HepG2 (cell line): ENCODE results near the gene SELENOS. TPM values are rescaled to one million over a fixed set of nuclear protein-coding genes. Genes with fewer than 3 reads are reported as not detected.

Source experiments
- ATAC-seq: fragments of 200-7000 bp; cut with Tn5 transposase; 3 replicates; pipeline ENCODE4 v1.9.1; 2020; ENCODE audit warnings: mild to moderate bottlenecking, moderate library complexity
- BruUV-seq: library from RNA; stranded (reverse); fragments of 400-500 nt; replicated peaks from 2 replicates; lab custom pipeline; 2021; lab: Mats Ljungman, UMichigan
- CTCF ChIA-PET: fragments of 300-600 bp; formaldehyde crosslinking; extraction: SDS; loops from one replicate; lab custom pipeline; 2021; ENCODE audit warnings: low total read pairs, inconsistent platforms, low intra/inter-chr PET ratio; lab: Yijun Ruan, JAX
- POLR2A ChIA-PET: fragments of 350-600 bp; sonication (Branson Sonifier 250); formaldehyde crosslinking; loops from one replicate; lab custom pipeline; 2020; ENCODE audit warnings: antibody characterized with exemption, inconsistent platforms; lab: Yijun Ruan, JAX
- DNase-seq: peaks from one replicate; pipeline ENCODE4 v3.0.0-alpha.2; 2015; ENCODE audit warnings: low spot score
- FAIRE-seq: peaks from 3 replicates; lab custom pipeline; 2011; peaks lifted over from hg19 to GRCh38; lab: Jason Lieb, UNC
- H2AFZ ChIP-seq: one replicate; pipeline ENCODE4 v1.6.1; 2011; ENCODE audit warnings: low read length, inconsistent platforms
- H3K27ac ChIP-seq: fragments of 300-600 bp; 3 replicates; pipeline ENCODE4 v1.8.0; 2011; ENCODE audit warnings: mixed run types, mild to moderate bottlenecking, mixed read lengths, low read length, inconsistent platforms; ENCODE audit not compliant: insufficient read depth; ENCODE audit errors: extremely low read length
- H3K27me3 ChIP-seq, 2 experiments: fragments of 200-600 bp in 1 of 2; 2 replicates in 1 of 2; 3 replicates in 1 of 2; pipeline versions ENCODE4 v1.6.0 to v1.8.0; 2011; ENCODE audit warnings: low read length in 2 of 2, mild to moderate bottlenecking in 2 of 2, moderate library complexity in 2 of 2, inconsistent platforms in 1 of 2; ENCODE audit not compliant: insufficient read depth in 2 of 2, control insufficient read depth in 1 of 2
- H3K36me3 ChIP-seq, 2 experiments: fragments of 200-600 bp in 1 of 2; replicated peaks in 1 of 2; 2 replicates in 1 of 2; 3 replicates in 1 of 2; pipeline versions ENCODE4 v1.5.1 to v1.8.0; 2011; ENCODE audit warnings: low read length in 2 of 2, inconsistent platforms in 1 of 2; ENCODE audit not compliant: insufficient read depth in 2 of 2, control insufficient read depth in 1 of 2
- H3K4me1 ChIP-seq: 2 replicates; pipeline ENCODE4 v1.5.1; 2012; ENCODE audit warnings: low read length, inconsistent platforms; ENCODE audit not compliant: insufficient read depth
- H3K4me2 ChIP-seq: 2 replicates; pipeline ENCODE4 v1.6.0; 2011; ENCODE audit warnings: low read depth, low read length, inconsistent platforms
- H3K4me3 ChIP-seq, 3 experiments: fragments of 200-600 bp in 1 of 3; sonication (generic), shearing (Covaris generic) in 1 of 3; replicated peaks in 1 of 3; 2 replicates each; pipeline ENCODE4 v1.5.1; 2011 to 2016; ENCODE audit warnings: low read length in 3 of 3, inconsistent platforms in 2 of 3, low read depth in 2 of 3, mild to moderate bottlenecking in 2 of 3, control low read depth in 1 of 3, mixed read lengths in 1 of 3; ENCODE audit not compliant: insufficient read depth in 1 of 3
- H3K79me2 ChIP-seq: one replicate; pipeline ENCODE4 v1.6.1; 2011; ENCODE audit warnings: low read length, inconsistent platforms; ENCODE audit not compliant: insufficient read depth
- H3K9ac ChIP-seq: 2 replicates; pipeline ENCODE4 v1.6.0; 2011; ENCODE audit warnings: mild to moderate bottlenecking, low read depth, low read length, inconsistent platforms; ENCODE audit not compliant: insufficient read depth
- H3K9me3 ChIP-seq: 2 replicates; pipeline ENCODE4 v1.5.1; 2012; ENCODE audit warnings: mild to moderate bottlenecking, low read length
- H4K20me1 ChIP-seq: 2 replicates; pipeline ENCODE4 v1.6.0; 2011; ENCODE audit warnings: inconsistent platforms, mild to moderate bottlenecking, low read length, moderate library complexity; ENCODE audit not compliant: insufficient read depth
- HNRNPH1 ChIP-seq: fragments of 200-400 bp; formaldehyde crosslinking; optimal IDR thresholded peaks from 2 replicates; pipeline ENCODE3; 2017; ENCODE audit warnings: mild to moderate bottlenecking, low read depth, low read length
- NFIC ChIP-seq: IDR thresholded peaks from 2 replicates; pipeline ENCODE4 v1.6.1; 2012; ENCODE audit warnings: mild to moderate bottlenecking, low read length, inconsistent platforms
- PLRG1 ChIP-seq: fragments of 450-650 bp; conservative IDR thresholded peaks from 2 replicates; pipeline ENCODE4 v1.6.1; 2016
- RAD21 ChIP-seq: fragments of 450-650 bp; formaldehyde crosslinking; IDR thresholded peaks from 2 replicates; pipeline ENCODE4 v1.5.0; 2020; ENCODE audit warnings: mild to moderate bottlenecking
- SOX5 ChIP-seq: IDR thresholded peaks from 2 replicates; pipeline ENCODE4 v1.6.1; 2016; ENCODE audit warnings: borderline replicate concordance
- YEATS2 ChIP-seq: sonication (generic); formaldehyde crosslinking; IDR thresholded peaks from 2 replicates; pipeline ENCODE4 v1.4.0; 2020; ENCODE audit warnings: missing genetic modification reagents, borderline replicate concordance
- ZNF232 ChIP-seq: sonication (generic); formaldehyde crosslinking; IDR thresholded peaks from 2 replicates; pipeline ENCODE4 v1.4.0; 2020; ENCODE audit warnings: missing genetic modification reagents, borderline replicate concordance
- ZNF317 ChIP-seq: sonication (generic); formaldehyde crosslinking; IDR thresholded peaks from 2 replicates; pipeline ENCODE4 v1.5.0; 2020; ENCODE audit warnings: mild to moderate bottlenecking, missing genetic modification reagents
- ZNF878 ChIP-seq: sonication (generic); formaldehyde crosslinking; IDR thresholded peaks from 2 replicates; pipeline ENCODE4 v1.8.1; 2023; ENCODE audit warnings: mild to moderate bottlenecking, missing genetic modification reagents, moderate library complexity
- WGBS: methylation state at CpG from one replicate; pipeline ENCODE4 v1.1.6; 2017; ENCODE audit warnings: low lambda C conversion rate; 5-methylcytosine and 5-hydroxymethylcytosine counted together
- in situ Hi-C: cut with HindIII; loops from 2 replicates; pipeline ENCODE4 v1.10.0; 2017; ENCODE audit warnings: low pct_unique_long_range_greater_than_20kb; ENCODE audit not compliant: extremely low pct_ligation_motif_present
- intact Hi-C: fragments of 100-400 bp; cut with micrococcal nuclease; formaldehyde crosslinking; loops from one replicate; pipeline ENCODE4 v1.10.0; 2022; ENCODE audit not compliant: unreplicated experiment
- polyA plus RNA-seq, 8 experiments: library from polyadenylated mRNA; depleted of rRNA in 3 of 8; stranded (reverse) in 7 of 8; unstranded in 1 of 8; fragments of >200 nt; fragmentation: Illumina TruSeq in 4 of 8; extraction: Trizol in 4 of 8; gene quantifications; 2 replicates each; pipeline versions ENCODE4 v1.2.1 to v1.2.3, GENCODE V29; 2011 to 2016; ENCODE audit warnings: low read depth in 4 of 8, missing spikeins in 1 of 8, mixed read lengths in 1 of 8; ENCODE audit not compliant: insufficient read depth in 1 of 8
- total RNA-seq, 5 experiments: library from RNA; depleted of rRNA; stranded (reverse); fragments of >200 nt; fragmentation: Illumina TruSeq; extraction: Trizol; gene quantifications; 2 replicates each; pipeline ENCODE4 v1.2.3, GENCODE V29; 2016; ENCODE audit warnings: low read depth in 1 of 5
- TF ChIP-seq, protein P1 (sequence below): fragments of 450-650 bp; IDR thresholded peaks from 2 replicates; pipeline ENCODE4 v1.6.1; 2016

Gene SELENOS
- total and polyA plus RNA-seq, 2 of the 13 experiments (the other 11 are each of a cell fraction or from before 2014, with no cell fraction given): 63.0 to 66.1 TPM

DNA sequence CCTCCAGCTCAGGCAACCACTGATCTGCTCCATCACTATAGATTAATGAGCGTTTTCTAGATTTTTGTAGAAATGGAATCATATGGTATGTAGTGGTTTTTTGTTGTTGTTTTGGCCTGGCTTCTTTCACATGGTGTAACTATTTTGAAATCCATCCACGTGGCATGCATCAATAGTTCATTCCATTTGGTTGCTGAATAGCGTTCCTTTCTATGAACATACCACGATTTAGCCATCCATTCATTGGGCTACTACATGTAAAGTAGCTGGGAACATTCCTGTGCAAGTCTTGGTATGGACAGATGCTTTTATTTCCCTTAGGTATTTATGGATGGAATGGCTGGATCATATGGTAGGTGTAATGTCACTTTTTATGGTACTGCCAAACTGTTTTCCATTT is 14.7 kb downstream of the SELENOS start:
- in situ Hi-C loops: loop anchor here (25.0 kb wide), 2 partner anchors 350 to 600 kb away; partner anchors contain the start of gene LRRK1
- no peak for TF ChIP-seq SOX5 (CRISPR knock-in tag)
- TF ChIP-seq, protein P1, sequence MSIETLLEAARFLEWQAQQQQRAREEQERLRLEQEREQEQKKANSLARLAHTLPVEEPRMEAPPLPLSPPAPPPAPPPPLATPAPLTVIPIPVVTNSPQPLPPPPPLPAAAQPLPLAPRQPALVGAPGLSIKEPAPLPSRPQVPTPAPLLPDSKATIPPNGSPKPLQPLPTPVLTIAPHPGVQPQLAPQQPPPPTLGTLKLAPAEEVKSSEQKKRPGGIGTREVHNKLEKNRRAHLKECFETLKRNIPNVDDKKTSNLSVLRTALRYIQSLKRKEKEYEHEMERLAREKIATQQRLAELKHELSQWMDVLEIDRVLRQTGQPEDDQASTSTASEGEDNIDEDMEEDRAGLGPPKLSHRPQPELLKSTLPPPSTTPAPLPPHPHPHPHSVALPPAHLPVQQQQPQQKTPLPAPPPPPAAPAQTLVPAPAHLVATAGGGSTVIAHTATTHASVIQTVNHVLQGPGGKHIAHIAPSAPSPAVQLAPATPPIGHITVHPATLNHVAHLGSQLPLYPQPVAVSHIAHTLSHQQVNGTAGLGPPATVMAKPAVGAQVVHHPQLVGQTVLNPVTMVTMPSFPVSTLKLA: 0 out of 2 replicates have a peak, but pooled peaks have one; percentile 6
- 33% methylated on average over 4 of the region's 4 CpGs for WGBS
- H3K79me2 ChIP-seq: no peaks in the 10 kb centered on the region
- BruUV-seq: no TSS peak
- no peaks in the 10 kb centered on the region for H4K20me1 ChIP-seq
- no peak overlapping the region for H2AFZ ChIP-seq
- ChIA-PET POLR2A (no interaction called here), CTCF (no interaction called here)
- FAIRE-seq: no peak
- DNase-seq: no peak
- peaks cover 0 to 11% of the 10 kb centered on the region in 2 experiments; a peak in 3 of 5 replicates for H3K27me3 ChIP-seq
- intact Hi-C loops: no loop called here
- no peak overlapping the region for H3K27ac ChIP-seq
- H3K36me3 ChIP-seq: no peaks in the 10 kb centered on the region
- no peaks in the 10 kb centered on the region for H3K9me3 ChIP-seq
- no peak for ATAC-seq
- H3K9ac ChIP-seq: no peak overlapping the region
- no peak overlapping the region for H3K4me3 ChIP-seq
- H3K4me1 ChIP-seq: peaks cover 11% of the 10 kb centered on the region
- no peak overlapping the region for H3K4me2 ChIP-seq

- H3K4me3 ChIP-seq: peak overlapping the region in 1 of 3 experiments; percentile 25; a peak in 1 of 6 replicates
- BruUV-seq: no TSS peak
- TF ChIP-seq PLRG1 (no peak), YEATS2 (no peak), ZNF878 (CRISPR knock-in tag) (no peak), NFIC (no peak), ZNF232 (CRISPR knock-in tag) (no peak), ZNF317 (no peak), RAD21 (peak; percentile 73), HNRNPH1 (no peak)
Observed at GRCh38 chr15:101258238-101259144, 18.8 kb downstream of the SELENOS start.

More at GRCh38 chr15:101258238-101259144, 18.8 kb downstream of the SELENOS start:
- ATAC-seq: peak; percentile 68
- H4K20me1 ChIP-seq: no peaks in the 10 kb centered on the region
- H3K4me1 ChIP-seq: peaks cover 33% of the 10 kb centered on the region
- H3K27ac ChIP-seq: no peak overlapping the region
- FAIRE-seq: peak; percentile 80
- ChIA-PET POLR2A (no interaction called here), CTCF (interaction anchor here (0.6 to 4.7 kb wide), 6 partner anchors 136 to 341 kb away, joined by 3 to 72 read pairs (median 4); no protein-coding TSS in a partner anchor)
- no peak overlapping the region for H2AFZ ChIP-seq
- H3K9me3 ChIP-seq: no peaks in the 10 kb centered on the region
- H3K79me2 ChIP-seq: no peaks in the 10 kb centered on the region
- intact Hi-C loops: loop anchor here (1.0 to 10.0 kb wide), 4 partner anchors 134 to 344 kb away; partner anchors contain the start of gene LRRK1
- no peaks in the 10 kb centered on the region for H3K36me3 ChIP-seq
- peaks cover 0 to 8% of the 10 kb centered on the region in 2 experiments; a peak in 3 of 5 replicates for H3K27me3 ChIP-seq
- peak; percentile 57 for DNase-seq
- in situ Hi-C loops: loop anchor here (5.0 to 25.0 kb wide), 4 partner anchors 174 to 596 kb away; partner anchors contain the start of gene LRRK1
- H3K4me2 ChIP-seq: peak overlapping the region; percentile 45
- 12% methylated on average over 8 of the region's 11 CpGs for WGBS
- no peak overlapping the region for H3K9ac ChIP-seq
